T-cell (primary cell): ENCODE measurements around the gene DDX39B. TPM values are rescaled to one million over a fixed set of nuclear protein-coding genes. Genes with fewer than 3 reads are reported as not detected.
A peak's percentile ranks its signal among the peaks of the same experiment; 100 is the strongest.

Experiments used
- ATAC-seq, 4 experiments: fragments of 200-7000 bp in 3 of 4; fragments of 150-1000 bp in 1 of 4; cut with Tn5 transposase; replicated peaks in 1 of 4; 1 replicate in 3 of 4; 2 replicates in 1 of 4; pipeline ENCODE4 v1.10.0; 2021; ENCODE audit warnings: moderate library complexity in 3 of 4, mild to moderate bottlenecking in 2 of 4, moderate number of reproducible peaks in 1 of 4
- CTCF ChIA-PET, 2 donors: fragments of 300-600 bp; sonication (Branson Sonifier 250); formaldehyde crosslinking; loops; one replicate each; lab custom pipeline; 2022; ENCODE audit warnings: antibody characterized with exemption in 2 of 2; lab: Charles Lee
- POLR2A ChIA-PET, 2 donors: fragments of 300-600 bp; sonication (Branson Sonifier 250); formaldehyde crosslinking; loops; one replicate each; lab custom pipeline; 2022; ENCODE audit warnings: antibody characterized with exemption in 2 of 2; lab: Charles Lee
- DNase-seq, 35 experiments: peaks; one replicate each; pipeline versions ENCODE4 v3.0.0 to v3.0.0-alpha.2; 2013 to 2023
- H3K27ac ChIP-seq: one replicate; pipeline ENCODE4 v1.5.1; 2013; ENCODE audit warnings: low read length
- H3K27me3 ChIP-seq, 2 experiments: replicated peaks in 1 of 2; 1 replicate in 1 of 2; 2 replicates in 1 of 2; pipeline versions ENCODE4 v1.6.1 to v1.7.0; 2013; ENCODE audit warnings: low read length in 1 of 2, mixed read lengths in 1 of 2; ENCODE audit not compliant: control insufficient read depth in 2 of 2, insufficient read depth in 2 of 2; ENCODE audit errors: extremely low read depth in 1 of 2
- H3K36me3 ChIP-seq, 2 donors: 1 replicate in 1 of 2; 2 replicates in 1 of 2; pipeline versions ENCODE4 v1.6.1 to v1.7.0; 2013; ENCODE audit warnings: low read length in 1 of 2; ENCODE audit not compliant: control insufficient read depth in 2 of 2, insufficient read depth in 1 of 2; ENCODE audit errors: extremely low read depth in 1 of 2
- H3K4me1 ChIP-seq, 2 experiments: 1 replicate in 1 of 2; 2 replicates in 1 of 2; pipeline versions ENCODE4 v1.6.1 to v1.7.0; 2013; ENCODE audit warnings: low read length in 2 of 2, mixed read lengths in 1 of 2; ENCODE audit not compliant: insufficient read depth in 2 of 2, control insufficient read depth in 1 of 2; ENCODE audit errors: extremely low read depth in 1 of 2
- H3K4me3 ChIP-seq, 2 donors: 1 replicate in 1 of 2; 2 replicates in 1 of 2; pipeline versions ENCODE4 v1.5.1 to v1.7.0; 2013; ENCODE audit warnings: mild to moderate bottlenecking in 2 of 2, low read length in 1 of 2, moderate library complexity in 1 of 2; ENCODE audit not compliant: control insufficient read depth in 1 of 2; ENCODE audit errors: extremely low read depth in 1 of 2
- H3K9me3 ChIP-seq: 2 replicates; pipeline ENCODE4 v1.7.0; 2013
- H3K27ac Mint-ChIP-seq, 2 donors: one replicate each; pipeline ENCODE4 v1.8.0; 2020 to 2021; ENCODE audit warnings: mild to moderate bottlenecking in 2 of 2, mixed read lengths in 2 of 2
- H3K27me3 Mint-ChIP-seq, 2 donors: one replicate each; pipeline ENCODE4 v1.8.0; 2021 to 2022; ENCODE audit warnings: mixed read lengths in 2 of 2
- H3K36me3 Mint-ChIP-seq: one replicate; pipeline ENCODE4 v1.8.0; 2021; ENCODE audit warnings: mixed read lengths
- H3K4me1 Mint-ChIP-seq, 3 donors: one replicate each; pipeline ENCODE4 v1.8.0; 2020 to 2022; ENCODE audit warnings: mixed read lengths in 3 of 3, mild to moderate bottlenecking in 1 of 3
- H3K4me3 Mint-ChIP-seq, 3 donors: one replicate each; pipeline ENCODE4 v1.8.0; 2020 to 2022; ENCODE audit warnings: mild to moderate bottlenecking in 3 of 3, mixed read lengths in 3 of 3, moderate library complexity in 3 of 3
- H3K9me3 Mint-ChIP-seq, 3 donors: one replicate each; pipeline ENCODE4 v1.8.0; 2020 to 2022; ENCODE audit warnings: mixed read lengths in 3 of 3
- WGBS: methylation state at CpG from one replicate; pipeline ENCODE4 v1.1.5; 2013; ENCODE audit warnings: missing lambda C conversion rate; ENCODE audit not compliant: insufficient coverage; 5-methylcytosine and 5-hydroxymethylcytosine counted together
- total RNA-seq, 35 experiments: library from RNA in 6 of 35; stranded (reverse) in 6 of 35; fragments of 120-200 nt in 1 of 35; gene quantifications; one replicate each; pipeline versions ENCODE4 v1.2.1 to v1.2.4 and lab custom pipeline; 2013 to 2026

DDX39B gene
- total RNA-seq, 5 donors from 2014 or later (not counting 1 experiment from before 2014, with no cell fraction given): 507 to 669 (median 631) TPM

DNA sequence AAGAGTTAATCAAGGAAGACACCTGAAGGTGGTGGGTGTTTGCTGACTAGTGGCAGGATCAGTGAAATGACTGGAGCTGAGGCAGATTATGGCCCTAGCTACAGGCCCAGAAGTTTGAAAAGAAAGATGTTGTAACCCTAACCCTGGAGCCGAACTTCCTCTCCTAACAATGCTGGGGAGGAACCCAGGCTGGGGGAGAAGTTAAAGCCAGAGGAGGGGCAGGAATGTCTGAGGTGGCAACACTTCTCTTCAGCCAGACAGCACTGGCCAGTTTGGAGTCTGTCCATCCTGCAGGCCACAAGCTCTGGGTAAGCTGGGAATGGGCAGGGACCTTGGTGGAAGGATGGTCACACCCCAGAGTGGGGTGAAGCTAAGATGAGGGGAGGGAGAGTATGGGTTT is 44.2 kb upstream of the DDX39B start, which contains the start of gene LST1:
Gene LST1 (plus strand): TSS at position 270 of the 400 bp plus-strand sequence. CDS start 1,023 bp downstream, outside the sequence.
- H3K27me3 Mint-ChIP-seq: no peaks in the 10 kb centered on the region
- CTCF ChIA-PET: interaction anchor here in 1 of 2 donors (1.0 to 8.3 kb wide), 6 partner anchors 9 to 35 kb away, joined by 5 to 167 read pairs (median 6); partner anchors contain the start of genes NCR3 and TNF
- H3K4me1 Mint-ChIP-seq: peaks cover 71 to 81% (median 77%) of the 10 kb centered on the region in 3 donors
- no CpG with 5 or more reads among the region's 1 CpG for WGBS
- H3K27ac Mint-ChIP-seq: peak within 1 kb of the TSS; percentile 94 to 98
- peaks cover 10% of the 10 kb centered on the region for H3K36me3 Mint-ChIP-seq
- Histone ChIP-seq H3K4me3 (peak within 1 kb of the TSS; percentile 22 to 36), H3K36me3 (no peaks in the 10 kb centered on the region), H3K4me1 (peaks cover 47 to 83% of the 10 kb centered on the region in 2 experiments), H3K27ac (peak within 1 kb of the TSS; percentile 86), H3K9me3 (no peaks in the 10 kb centered on the region), H3K27me3 (no peaks in the 10 kb centered on the region)
- peak within 1 kb of the TSS; percentile 44 to 97 (median 66) for H3K4me3 Mint-ChIP-seq
- POLR2A ChIA-PET: interaction anchor here (0.6 to 0.8 kb wide), 2 partner anchors 11 to 1374 kb away, joined by 4 to 5 read pairs; partner anchors contain the start of gene TNF (in 1 of the 2)
- ATAC-seq: no peak
- H3K9me3 Mint-ChIP-seq: no peaks in the 10 kb centered on the region
- no peak for DNase-seq

DNA sequence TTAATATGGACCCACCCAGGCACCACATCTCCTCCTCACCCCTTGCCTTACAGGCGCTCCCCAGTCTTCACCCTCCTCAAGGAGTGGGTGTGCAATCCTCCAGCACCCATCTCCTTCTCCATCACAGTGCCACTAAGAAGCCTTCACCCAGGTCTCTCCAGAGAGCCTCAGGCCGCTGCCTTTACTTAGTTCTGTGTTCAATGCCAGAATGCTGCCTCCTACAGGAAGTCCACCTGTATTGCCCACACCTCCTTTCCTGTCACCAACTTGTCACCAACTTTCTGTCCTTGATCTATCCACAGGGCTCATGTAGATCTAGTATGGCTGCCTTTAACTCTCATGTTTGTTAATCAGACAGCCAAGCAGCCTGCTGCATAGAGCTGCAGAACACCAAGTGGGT is 43.7 kb upstream of the DDX39B start:
- CTCF ChIA-PET: interaction anchor here in 1 of 2 donors (1.0 to 8.3 kb wide), 4 partner anchors 9 to 35 kb away, joined by 5 to 167 read pairs (median 18); partner anchors contain the start of gene NCR3
- no peaks in the 10 kb centered on the region for H3K9me3 ChIP-seq
- peaks cover 74 to 78% (median 76%) of the 10 kb centered on the region in 3 donors for H3K4me1 Mint-ChIP-seq
- H3K27me3 ChIP-seq: no peaks in the 10 kb centered on the region
- POLR2A ChIA-PET: interaction anchor here in 1 of 2 donors (0.8 kb wide), 1 partner anchor 10 kb away, joined by 4 read pairs; the partner anchor contains the start of gene TNF
- DNase-seq (peak in 15 of 35 experiments; percentile 25 to 74 (median 44)), ATAC-seq (peak in 1 of 4 experiments; percentile 8)
- H3K36me3 ChIP-seq: no peaks in the 10 kb centered on the region
- peak overlapping the region in 1 of 2 donors; percentile 22 for H3K4me3 ChIP-seq
- peak overlapping the region; percentile 86 for H3K27ac ChIP-seq
- H3K4me1 ChIP-seq: peaks cover 47 to 85% of the 10 kb centered on the region in 2 experiments
- H3K9me3 Mint-ChIP-seq: no peaks in the 10 kb centered on the region
- WGBS: 65% methylated on average over 2 of the region's 2 CpGs
- peak overlapping the region; percentile 94 to 98 for H3K27ac Mint-ChIP-seq
- no peaks in the 10 kb centered on the region for H3K27me3 Mint-ChIP-seq
- peaks cover 14% of the 10 kb centered on the region for H3K36me3 Mint-ChIP-seq
- H3K4me3 Mint-ChIP-seq: peak overlapping the region; percentile 13 to 97 (median 40)

- H3K27ac ChIP-seq: peak within 1 kb of the TSS; percentile 92
- H3K36me3 ChIP-seq: peaks cover 0 to 17% of the 10 kb centered on the region in 2 donors
- no peaks in the 10 kb centered on the region for H3K27me3 ChIP-seq
- WGBS: 0% methylated on average over 1 of the region's 3 CpGs
- H3K9me3 ChIP-seq: no peaks in the 10 kb centered on the region
- Mint-ChIP-seq H3K4me1 (peaks cover 75 to 83% (median 81%) of the 10 kb centered on the region in 3 donors), H3K27me3 (no peaks in the 10 kb centered on the region), H3K4me3 (peak within 1 kb of the TSS; percentile 97 to 100 (median 99)), H3K36me3 (peaks cover 29% of the 10 kb centered on the region), H3K27ac (peak within 1 kb of the TSS; percentile 94 to 98), H3K9me3 (no peaks in the 10 kb centered on the region)
- POLR2A ChIA-PET: interaction anchor here (0.6 to 1.6 kb wide), 4 partner anchors 11 to 19 kb away, joined by 3 to 6 read pairs (median 3); partner anchors contain the start of gene NCR3 (in 1 of the 2)
- peak; percentile 66 to 76 (median 70) for ATAC-seq
- CTCF ChIA-PET: interaction anchor here (0.6 to 8.3 kb wide), 13 partner anchors 7 to 292 kb away, joined by 3 to 167 read pairs (median 5); partner anchors contain the start of genes NCR3 (in 1 of the 2), NFKBIL1 (in 1 of the 2) and TNF (in 1 of the 2)
- peak; percentile 53 to 87 (median 77) for DNase-seq
- peaks cover 43 to 90% of the 10 kb centered on the region in 2 experiments for H3K4me1 ChIP-seq
- H3K4me3 ChIP-seq: peak within 1 kb of the TSS; percentile 86 to 99
These were observed 40.4 kb upstream of the DDX39B start, which contains the start of gene LTB for GRCh38 chr6:31582230-31582643. TSS of gene LTB (minus strand) at chr6:31582424. CDS start at chr6:31582417, 7 bp downstream.

DNA sequence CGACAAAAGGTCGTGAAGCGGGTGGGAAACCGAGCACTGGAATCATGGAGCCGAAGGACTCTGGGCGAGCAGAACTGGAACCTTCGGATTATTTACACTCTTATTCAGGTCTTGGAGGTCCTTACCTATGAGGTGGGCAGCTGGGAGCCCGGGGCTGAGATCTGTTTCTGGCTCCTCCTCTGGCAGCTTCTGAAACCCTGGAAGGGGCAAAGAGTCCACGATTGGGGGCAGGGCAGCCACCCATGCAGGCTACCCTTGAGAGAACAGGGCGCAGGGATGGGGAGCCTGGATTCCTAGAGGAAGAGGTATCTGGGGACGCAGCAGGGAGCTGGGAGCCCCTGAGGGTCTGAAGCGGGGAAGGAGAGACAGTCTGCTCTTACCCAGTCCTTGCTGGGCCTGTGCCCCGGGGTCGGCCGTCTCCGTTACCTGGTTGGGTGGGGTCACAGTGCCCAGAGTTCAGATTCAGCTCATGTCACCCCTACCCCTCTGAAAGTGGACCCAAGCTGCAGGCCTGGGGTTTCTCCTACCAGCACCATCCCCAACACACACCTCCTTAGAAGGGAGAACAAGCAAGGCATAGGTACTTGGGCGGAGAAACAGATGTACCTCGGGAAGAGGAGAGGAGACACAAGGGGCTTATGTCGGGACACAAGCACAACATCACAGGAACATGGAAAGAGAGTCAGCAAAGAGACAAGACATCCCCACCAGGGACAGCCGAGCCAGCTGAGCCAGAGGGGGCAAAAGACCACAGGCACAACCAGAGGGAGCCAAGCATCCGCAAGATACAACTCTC is 39.8 kb upstream of the DDX39B start:
- Histone ChIP-seq H3K27me3 (no peaks in the 10 kb centered on the region), H3K9me3 (no peaks in the 10 kb centered on the region), H3K36me3 (peaks cover 0 to 18% of the 10 kb centered on the region in 2 donors), H3K4me3 (peak overlapping the region; percentile 86 to 99), H3K27ac (peak overlapping the region; percentile 92), H3K4me1 (peaks cover 42 to 90% of the 10 kb centered on the region in 2 experiments)
- ATAC-seq: peak in 1 of 4 experiments; percentile 1
- Mint-ChIP-seq H3K4me3 (peak overlapping the region; percentile 97 to 100 (median 99)), H3K4me1 (peaks cover 75 to 83% (median 81%) of the 10 kb centered on the region in 3 donors), H3K27me3 (no peaks in the 10 kb centered on the region), H3K9me3 (no peaks in the 10 kb centered on the region), H3K36me3 (peaks cover 35% of the 10 kb centered on the region), H3K27ac (peak overlapping the region; percentile 94 to 98)
- WGBS: 1% methylated on average over 11 of the region's 21 CpGs
- peak in 3 of 35 experiments; percentile 29 to 44 (median 44) for DNase-seq
- ChIA-PET CTCF (interaction anchor here (0.5 to 8.3 kb wide), 10 partner anchors 12 to 1080 kb away, joined by 3 to 167 read pairs (median 6); partner anchors contain the start of genes NCR3 (in 1 of the 2) and NFKBIL1 (in 1 of the 2)), POLR2A (interaction anchor here (0.6 to 1.2 kb wide), 3 partner anchors 17 to 70 kb away, joined by 3 to 7 read pairs (median 4); no protein-coding TSS in a partner anchor)

DNA sequence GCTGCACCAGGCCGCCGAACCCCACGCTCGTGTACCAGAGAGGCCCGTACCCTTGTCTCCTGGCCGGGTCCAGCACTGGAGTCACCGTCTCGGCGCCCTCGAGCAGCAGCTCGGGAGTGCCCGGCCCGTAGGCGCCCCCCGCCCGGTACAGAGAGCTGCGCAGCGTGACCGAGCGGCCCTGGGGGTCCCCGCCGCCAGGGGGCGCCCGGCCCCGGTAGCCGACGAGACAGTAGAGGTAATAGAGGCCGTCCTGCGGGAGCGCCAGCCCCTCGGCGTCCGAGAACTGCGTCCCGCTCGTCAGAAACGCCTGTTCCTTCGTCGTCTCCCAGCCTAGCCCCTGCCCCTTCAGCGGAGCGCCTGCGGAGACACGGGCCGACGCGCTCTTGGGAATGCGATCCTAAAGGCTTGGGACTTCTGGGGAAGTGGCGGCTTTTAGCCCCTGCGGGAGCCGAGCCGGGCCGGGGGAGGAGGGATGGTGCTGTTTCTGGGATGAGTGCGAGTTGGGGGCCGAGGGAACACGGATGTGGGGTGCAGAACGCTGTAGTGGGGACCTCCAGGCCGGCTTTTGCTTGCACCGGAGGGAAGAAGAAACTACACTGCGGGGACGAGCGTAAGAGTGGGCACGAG is 39.1 kb upstream of the DDX39B start:
- H3K27ac ChIP-seq: peak overlapping the region; percentile 92
- H3K4me1 ChIP-seq: peaks cover 39 to 86% of the 10 kb centered on the region in 2 experiments
- ChIA-PET POLR2A (interaction anchor here (0.6 to 1.2 kb wide), 4 partner anchors 13 to 71 kb away, joined by 3 to 7 read pairs (median 4); no protein-coding TSS in a partner anchor), CTCF (interaction anchor here (0.5 to 8.3 kb wide), 11 partner anchors 11 to 1079 kb away, joined by 3 to 167 read pairs (median 7); partner anchors contain the start of genes DDX39B (in 1 of the 2) and NCR3 (in 1 of the 2))
- no peaks in the 10 kb centered on the region for H3K9me3 ChIP-seq
- peaks cover 0 to 18% of the 10 kb centered on the region in 2 donors for H3K36me3 ChIP-seq
- Mint-ChIP-seq H3K9me3 (no peaks in the 10 kb centered on the region), H3K36me3 (peaks cover 36% of the 10 kb centered on the region), H3K27ac (peak overlapping the region; percentile 94 to 98), H3K27me3 (no peaks in the 10 kb centered on the region), H3K4me1 (peaks cover 75 to 83% (median 81%) of the 10 kb centered on the region in 3 donors), H3K4me3 (peak overlapping the region; percentile 97 to 100 (median 99))
- 0% methylated on average over 62 of the region's 62 CpGs for WGBS
- DNase-seq (peak; percentile 69 to 93 (median 85)), ATAC-seq (peak; percentile 65 to 70 (median 68))
- H3K4me3 ChIP-seq: peak overlapping the region; percentile 86 to 99
- H3K27me3 ChIP-seq: no peaks in the 10 kb centered on the region
